ENCODE data around the gene RRAS2. TPM values are rescaled to one million over a fixed set of nuclear protein-coding genes. Genes with fewer than 3 reads are reported as not detected.

RRAS2 gene
- total and polyA plus RNA-seq, 2 experiments from 2014 or later: 50.7 to 72.9 TPM

- Histone ChIP-seq H3K27ac (no peak overlapping the region), H3K36me3 (replicated peaks; ENCODE audit: insufficient read depth, low read depth) (no peaks in the 10 kb centered on the region), H3K4me3 (no peak overlapping the region), H3K9me3 (ENCODE audit: low read depth) (no peaks in the 10 kb centered on the region), H3K27me3 (no peaks in the 10 kb centered on the region), H3K79me2 (peaks cover 98% of the 10 kb centered on the region), H3K9me2 (replicated peaks; ENCODE audit: insufficient read depth) (no peaks in the 10 kb centered on the region), H2AFZ (no peak overlapping the region), H3K4me2 (no peak overlapping the region), H4K20me1 (ENCODE audit: insufficient read depth, poor library complexity, severe bottlenecking) (peaks cover 7% of the 10 kb centered on the region), H3K4me1 (ENCODE audit: insufficient read depth) (peaks cover 3% of the 10 kb centered on the region)
- no peak for TF ChIP-seq EZH2phosphoT487 (IDR thresholded peaks at IDR 0.05; ENCODE audit: low read depth, severe bottlenecking, unreplicated experiment)
- TF ChIP-seq CTCF (IDR thresholded peaks at IDR 0.05; ENCODE audit: poor library complexity): no peak
- TF ChIP-seq EZH2 (IDR thresholded peaks at IDR 0.05; ENCODE audit: borderline replicate concordance): no peak
- WGBS (ENCODE audit: low lambda C conversion rate, missing lambda C conversion rate): 63% methylated on average over 3 of the region's 3 CpGs
- no peak for DNase-seq (ENCODE audit: low spot score)
Measured at GRCh38 chr11:14341968-14342367, 17.0 kb downstream of the RRAS2 start.

- Histone ChIP-seq H3K27ac (no peak overlapping the region), H3K4me2 (no peak overlapping the region), H3K4me1 (ENCODE audit: insufficient read depth) (peaks cover 3% of the 10 kb centered on the region), H3K9me2 (replicated peaks; ENCODE audit: insufficient read depth) (no peaks in the 10 kb centered on the region), H3K4me3 (no peak overlapping the region), H3K27me3 (no peaks in the 10 kb centered on the region), H3K79me2 (peaks cover 98% of the 10 kb centered on the region), H3K9me3 (ENCODE audit: low read depth) (no peaks in the 10 kb centered on the region), H2AFZ (no peak overlapping the region), H3K36me3 (replicated peaks; ENCODE audit: insufficient read depth, low read depth) (no peaks in the 10 kb centered on the region), H4K20me1 (ENCODE audit: insufficient read depth, poor library complexity, severe bottlenecking) (peaks cover 7% of the 10 kb centered on the region)
- WGBS (ENCODE audit: low lambda C conversion rate, missing lambda C conversion rate): 71% methylated on average over 2 of the region's 2 CpGs
- DNase-seq (ENCODE audit: low spot score): no peak
- TF ChIP-seq CTCF (IDR thresholded peaks at IDR 0.05; ENCODE audit: poor library complexity) (no peak), EZH2phosphoT487 (IDR thresholded peaks at IDR 0.05; ENCODE audit: low read depth, severe bottlenecking, unreplicated experiment) (no peak), EZH2 (IDR thresholded peaks at IDR 0.05; ENCODE audit: borderline replicate concordance) (no peak)
Measured at GRCh38 chr11:14340721-14341120, 18.3 kb downstream of the RRAS2 start.

- Histone ChIP-seq H3K27ac (no peak overlapping the region), H3K9me2 (replicated peaks; ENCODE audit: insufficient read depth) (no peaks in the 10 kb centered on the region), H4K20me1 (ENCODE audit: insufficient read depth, poor library complexity, severe bottlenecking) (peaks cover 7% of the 10 kb centered on the region), H3K36me3 (replicated peaks; ENCODE audit: insufficient read depth, low read depth) (no peaks in the 10 kb centered on the region), H3K4me2 (no peak overlapping the region), H3K4me1 (ENCODE audit: insufficient read depth) (peaks cover 3% of the 10 kb centered on the region), H2AFZ (no peak overlapping the region), H3K27me3 (no peaks in the 10 kb centered on the region), H3K79me2 (peaks cover 98% of the 10 kb centered on the region), H3K4me3 (no peak overlapping the region), H3K9me3 (ENCODE audit: low read depth) (no peaks in the 10 kb centered on the region)
- TF ChIP-seq EZH2 (IDR thresholded peaks at IDR 0.05; ENCODE audit: borderline replicate concordance): no peak
- no peak for TF ChIP-seq EZH2phosphoT487 (IDR thresholded peaks at IDR 0.05; ENCODE audit: low read depth, severe bottlenecking, unreplicated experiment)
- TF ChIP-seq CTCF (IDR thresholded peaks at IDR 0.05; ENCODE audit: poor library complexity): no peak
- WGBS (ENCODE audit: low lambda C conversion rate, missing lambda C conversion rate): 85% methylated on average over 1 of the region's 1 CpG
- DNase-seq (ENCODE audit: low spot score): no peak
Measured at GRCh38 chr11:14339356-14339755, 19.6 kb downstream of the RRAS2 start.

Measured in hepatocyte (in vitro differentiated cells).